ENCODE measurements around the gene SERPINB2. TPM values are rescaled to one million over a fixed set of nuclear protein-coding genes. Genes with fewer than 3 reads are reported as not detected.

Gene SERPINB2
- total and polyA plus RNA-seq, 2 of the 13 experiments (the other 11 are each of a cell fraction or from before 2014, with no cell fraction given): 0.07 to 0.11 TPM

DNA sequence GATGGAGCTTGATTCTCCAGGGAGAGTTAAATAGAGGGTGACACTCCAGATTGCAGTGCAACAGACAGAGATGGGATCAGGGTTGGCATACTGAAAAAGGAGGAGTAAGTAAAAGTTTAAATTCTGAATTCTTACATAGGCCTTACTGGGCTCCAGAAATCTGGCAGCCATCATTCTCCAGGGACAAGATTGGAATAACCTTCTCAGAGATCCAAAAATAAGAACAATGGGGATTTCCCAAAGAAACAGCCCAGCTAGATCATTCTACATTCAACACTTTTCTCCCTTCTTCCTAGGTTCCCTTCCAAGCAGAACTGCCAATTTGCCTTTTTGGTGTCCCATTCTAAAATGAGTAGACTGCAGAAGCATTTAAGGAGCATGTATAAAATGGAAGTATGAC is 14.9 kb upstream of the SERPINB2 start:
- no peaks in the 10 kb centered on the region for H3K27me3 ChIP-seq (ENCODE audit: control insufficient read depth in 1 of 2, insufficient read depth in 2 of 2, low read length in 2 of 2)
- POLR2A ChIA-PET: no interaction called here
- no peak for ATAC-seq
- no peak overlapping the region for H3K4me2 ChIP-seq (ENCODE audit: low read depth, low read length)
- H2AFZ ChIP-seq (ENCODE audit: low read length): no peak overlapping the region
- BruUV-seq (replicated peaks): no TSS peak
- no peak for FAIRE-seq
- H3K79me2 ChIP-seq (ENCODE audit: insufficient read depth, low read length): no peaks in the 10 kb centered on the region
- no peak overlapping the region for H3K27ac ChIP-seq (ENCODE audit: extremely low read length, insufficient read depth, low read length)
- H3K4me3 ChIP-seq (replicated peaks in 1 of 3; ENCODE audit: insufficient read depth in 1 of 3, low read depth in 2 of 3, low read length in 3 of 3): no peak overlapping the region
- no peak for DNase-seq (ENCODE audit: low spot score)
- TF ChIP-seq ZNF546 (CRISPR knock-in tag; conservative IDR thresholded peaks at IDR 0.05): no peak
- TF ChIP-seq, protein P1, sequence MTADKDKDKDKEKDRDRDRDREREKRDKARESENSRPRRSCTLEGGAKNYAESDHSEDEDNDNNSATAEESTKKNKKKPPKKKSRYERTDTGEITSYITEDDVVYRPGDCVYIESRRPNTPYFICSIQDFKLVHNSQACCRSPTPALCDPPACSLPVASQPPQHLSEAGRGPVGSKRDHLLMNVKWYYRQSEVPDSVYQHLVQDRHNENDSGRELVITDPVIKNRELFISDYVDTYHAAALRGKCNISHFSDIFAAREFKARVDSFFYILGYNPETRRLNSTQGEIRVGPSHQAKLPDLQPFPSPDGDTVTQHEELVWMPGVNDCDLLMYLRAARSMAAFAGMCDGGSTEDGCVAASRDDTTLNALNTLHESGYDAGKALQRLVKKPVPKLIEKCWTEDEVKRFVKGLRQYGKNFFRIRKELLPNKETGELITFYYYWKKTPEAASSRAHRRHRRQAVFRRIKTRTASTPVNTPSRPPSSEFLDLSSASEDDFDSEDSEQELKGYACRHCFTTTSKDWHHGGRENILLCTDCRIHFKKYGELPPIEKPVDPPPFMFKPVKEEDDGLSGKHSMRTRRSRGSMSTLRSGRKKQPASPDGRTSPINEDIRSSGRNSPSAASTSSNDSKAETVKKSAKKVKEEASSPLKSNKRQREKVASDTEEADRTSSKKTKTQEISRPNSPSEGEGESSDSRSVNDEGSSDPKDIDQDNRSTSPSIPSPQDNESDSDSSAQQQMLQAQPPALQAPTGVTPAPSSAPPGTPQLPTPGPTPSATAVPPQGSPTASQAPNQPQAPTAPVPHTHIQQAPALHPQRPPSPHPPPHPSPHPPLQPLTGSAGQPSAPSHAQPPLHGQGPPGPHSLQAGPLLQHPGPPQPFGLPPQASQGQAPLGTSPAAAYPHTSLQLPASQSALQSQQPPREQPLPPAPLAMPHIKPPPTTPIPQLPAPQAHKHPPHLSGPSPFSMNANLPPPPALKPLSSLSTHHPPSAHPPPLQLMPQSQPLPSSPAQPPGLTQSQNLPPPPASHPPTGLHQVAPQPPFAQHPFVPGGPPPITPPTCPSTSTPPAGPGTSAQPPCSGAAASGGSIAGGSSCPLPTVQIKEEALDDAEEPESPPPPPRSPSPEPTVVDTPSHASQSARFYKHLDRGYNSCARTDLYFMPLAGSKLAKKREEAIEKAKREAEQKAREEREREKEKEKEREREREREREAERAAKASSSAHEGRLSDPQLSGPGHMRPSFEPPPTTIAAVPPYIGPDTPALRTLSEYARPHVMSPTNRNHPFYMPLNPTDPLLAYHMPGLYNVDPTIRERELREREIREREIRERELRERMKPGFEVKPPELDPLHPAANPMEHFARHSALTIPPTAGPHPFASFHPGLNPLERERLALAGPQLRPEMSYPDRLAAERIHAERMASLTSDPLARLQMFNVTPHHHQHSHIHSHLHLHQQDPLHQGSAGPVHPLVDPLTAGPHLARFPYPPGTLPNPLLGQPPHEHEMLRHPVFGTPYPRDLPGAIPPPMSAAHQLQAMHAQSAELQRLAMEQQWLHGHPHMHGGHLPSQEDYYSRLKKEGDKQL (CRISPR knock-in tag; IDR thresholded peaks at IDR 0.05; ENCODE audit: low read depth): no peak
- no peak for TF ChIP-seq ZNF230 (CRISPR knock-in tag; IDR thresholded peaks at IDR 0.05)
- no peak for TF ChIP-seq ZSCAN22 (CRISPR knock-in tag; IDR thresholded peaks at IDR 0.05)
- no peak for TF ChIP-seq ZNF776 (CRISPR knock-in tag; IDR thresholded peaks at IDR 0.05)
- no peak for TF ChIP-seq NFKB2 (CRISPR knock-in tag; IDR thresholded peaks at IDR 0.05; ENCODE audit: borderline replicate concordance)
- no peak for TF ChIP-seq GTF3A (CRISPR knock-in tag; conservative IDR thresholded peaks at IDR 0.05)
- no peak for TF ChIP-seq ZNF652 (CRISPR knock-in tag; IDR thresholded peaks at IDR 0.05; ENCODE audit: borderline replicate concordance, low read depth)
- no peak for TF ChIP-seq JDP2 (CRISPR knock-in tag; IDR thresholded peaks at IDR 0.05; ENCODE audit: borderline replicate concordance)
- TF ChIP-seq HIVEP1 (CRISPR knock-in tag; IDR thresholded peaks at IDR 0.05): no peak
- no peak for TF ChIP-seq ZMYM2 (CRISPR knock-in tag; IDR thresholded peaks at IDR 0.05)
- TF ChIP-seq PITX1 (CRISPR knock-in tag; IDR thresholded peaks at IDR 0.05): no peak
- no peak for TF ChIP-seq GTF2F1 (IDR thresholded peaks at IDR 0.05; ENCODE audit: low read length)
- TF ChIP-seq ZFX (CRISPR knock-in tag; IDR thresholded peaks at IDR 0.05; ENCODE audit: low read depth): no peak
- no peak for TF ChIP-seq ZNF207 (IDR thresholded peaks at IDR 0.05; ENCODE audit: borderline replicate concordance)
- no peak for TF ChIP-seq ZNF326 (CRISPR knock-in tag; IDR thresholded peaks at IDR 0.05; ENCODE audit: borderline replicate concordance)
- TF ChIP-seq, protein P2, sequence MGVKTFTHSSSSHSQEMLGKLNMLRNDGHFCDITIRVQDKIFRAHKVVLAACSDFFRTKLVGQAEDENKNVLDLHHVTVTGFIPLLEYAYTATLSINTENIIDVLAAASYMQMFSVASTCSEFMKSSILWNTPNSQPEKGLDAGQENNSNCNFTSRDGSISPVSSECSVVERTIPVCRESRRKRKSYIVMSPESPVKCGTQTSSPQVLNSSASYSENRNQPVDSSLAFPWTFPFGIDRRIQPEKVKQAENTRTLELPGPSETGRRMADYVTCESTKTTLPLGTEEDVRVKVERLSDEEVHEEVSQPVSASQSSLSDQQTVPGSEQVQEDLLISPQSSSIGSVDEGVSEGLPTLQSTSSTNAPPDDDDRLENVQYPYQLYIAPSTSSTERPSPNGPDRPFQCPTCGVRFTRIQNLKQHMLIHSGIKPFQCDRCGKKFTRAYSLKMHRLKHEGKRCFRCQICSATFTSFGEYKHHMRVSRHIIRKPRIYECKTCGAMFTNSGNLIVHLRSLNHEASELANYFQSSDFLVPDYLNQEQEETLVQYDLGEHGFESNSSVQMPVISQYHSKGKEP (CRISPR knock-in tag; IDR thresholded peaks at IDR 0.05): no peak
- TF ChIP-seq TAF1 (CRISPR knock-in tag; IDR thresholded peaks at IDR 0.05): no peak
- no peak for TF ChIP-seq HOXA7 (CRISPR knock-in tag; IDR thresholded peaks at IDR 0.05)
- no peak for TF ChIP-seq ZNF891 (CRISPR knock-in tag; IDR thresholded peaks at IDR 0.05)
- CTCF ChIA-PET (ENCODE audit: low intra/inter-chr PET ratio, low total read pairs): no interaction called here
- H3K36me3 ChIP-seq (replicated peaks in 1 of 2; ENCODE audit: control insufficient read depth in 1 of 2, insufficient read depth in 2 of 2, low read length in 2 of 2): no peaks in the 10 kb centered on the region
- no peaks in the 10 kb centered on the region for H4K20me1 ChIP-seq (ENCODE audit: insufficient read depth, low read length)
- H3K9me3 ChIP-seq (ENCODE audit: low read length): no peaks in the 10 kb centered on the region
- no peak overlapping the region for H3K9ac ChIP-seq (ENCODE audit: insufficient read depth, low read depth, low read length)
- intact Hi-C loops (cut with micrococcal nuclease; ENCODE audit: unreplicated experiment): no loop called here
- H3K4me1 ChIP-seq (ENCODE audit: insufficient read depth, low read length): no peaks in the 10 kb centered on the region
- in situ Hi-C loops (cut with HindIII; ENCODE audit: extremely low pct_ligation_motif_present, low pct_unique_long_range_greater_than_20kb): no loop called here
